ENCODE results near the gene SLC38A11. TPM values are rescaled to one million over a fixed set of nuclear protein-coding genes. Genes with fewer than 3 reads are reported as not detected.

The SLC38A11 gene
- total and polyA plus RNA-seq, 4 donors: 0.63 to 1.4 (median 1.1) TPM; not detected in 1

DNA sequence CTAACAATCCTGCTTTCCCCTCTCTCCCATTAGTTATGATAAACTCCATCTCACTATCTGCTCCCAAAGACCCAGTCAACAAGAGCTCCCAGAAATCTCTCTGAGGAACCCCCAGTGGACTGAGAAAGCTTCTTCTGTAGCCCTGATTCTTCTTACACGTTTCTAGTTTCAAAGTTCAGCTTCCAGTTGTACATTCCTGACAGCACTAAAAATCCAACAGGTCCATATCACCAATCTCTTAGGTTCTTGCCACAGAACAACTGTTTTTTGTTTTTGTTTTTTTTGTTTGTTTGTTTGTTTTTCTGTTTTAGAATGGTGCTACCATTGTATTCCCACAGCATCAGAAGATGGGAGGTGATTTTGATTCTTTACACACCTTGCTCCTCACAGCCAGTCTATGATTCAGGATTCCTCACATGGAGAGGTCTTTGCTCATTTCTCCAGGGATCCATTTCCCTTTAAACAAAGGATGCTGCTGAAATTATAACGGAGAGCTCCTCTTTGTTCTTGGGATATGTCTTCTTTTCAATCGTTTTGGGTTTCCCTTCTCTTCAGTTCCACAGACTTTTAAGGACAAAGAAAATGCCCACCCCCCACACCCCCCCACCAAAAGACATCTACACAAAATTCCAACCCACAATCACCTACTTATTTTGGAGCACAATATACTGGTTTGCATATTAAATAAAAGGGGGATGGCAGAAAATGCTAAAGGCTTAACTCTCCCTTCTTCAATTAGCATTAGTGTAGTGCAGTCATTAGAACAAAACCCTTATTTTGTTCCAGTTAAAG is 57.7 kb downstream of the SLC38A11 start:
- H3K27me3 ChIP-seq (ENCODE audit: control insufficient read depth in 1 of 2, insufficient read depth in 2 of 2, low read length in 1 of 2): no peaks in the 10 kb centered on the region
- intact Hi-C loops (cut with DNase I): no loop called here
- H3K27ac ChIP-seq (ENCODE audit: low read depth in 1 of 2, low read length in 2 of 2): no peak overlapping the region
- H3K4me3 ChIP-seq (ENCODE audit: low read length in 2 of 2): no peak overlapping the region
- no peak for ATAC-seq (ENCODE audit: low FRiP score)
- no peaks in the 10 kb centered on the region for H3K4me1 ChIP-seq (ENCODE audit: control insufficient read depth in 1 of 2, insufficient read depth in 2 of 2, low read length in 2 of 2)
- H3K36me3 ChIP-seq (ENCODE audit: control insufficient read depth in 1 of 2, insufficient read depth in 2 of 2, low read length in 1 of 2): no peaks in the 10 kb centered on the region
- no peaks in the 10 kb centered on the region for H3K9me3 ChIP-seq (ENCODE audit: control insufficient read depth, low read length)
- WGBS, 2 donors: 63 to 81% methylated on average over 3 of the region's 3 CpGs
- no peak for DNase-seq

- Histone ChIP-seq H3K4me3 (ENCODE audit: low read length in 2 of 2) (no peak overlapping the region), H3K4me1 (ENCODE audit: control insufficient read depth in 1 of 2, insufficient read depth in 2 of 2, low read length in 2 of 2) (no peaks in the 10 kb centered on the region), H3K9me3 (ENCODE audit: control insufficient read depth, low read length) (no peaks in the 10 kb centered on the region), H3K27me3 (ENCODE audit: control insufficient read depth in 1 of 2, insufficient read depth in 2 of 2, low read length in 1 of 2) (no peaks in the 10 kb centered on the region), H3K36me3 (ENCODE audit: control insufficient read depth in 1 of 2, insufficient read depth in 2 of 2, low read length in 1 of 2) (no peaks in the 10 kb centered on the region), H3K27ac (ENCODE audit: low read depth in 1 of 2, low read length in 2 of 2) (no peak overlapping the region)
- WGBS, 2 donors: 63 to 88% methylated on average over 3 of the region's 3 CpGs
- DNase-seq (no peak), ATAC-seq (ENCODE audit: low FRiP score) (no peak)
- intact Hi-C loops (cut with DNase I): no loop called here
These were observed 58.5 kb downstream of the SLC38A11 start for GRCh38 chr2:164896634-164897355.

- intact Hi-C loops (cut with DNase I): no loop called here
- WGBS, 2 donors: 85 to 92% methylated on average over 4 of the region's 4 CpGs
- Histone ChIP-seq H3K9me3 (ENCODE audit: control insufficient read depth, low read length) (no peaks in the 10 kb centered on the region), H3K4me3 (ENCODE audit: low read length in 2 of 2) (no peak overlapping the region), H3K27me3 (ENCODE audit: control insufficient read depth in 1 of 2, insufficient read depth in 2 of 2, low read length in 1 of 2) (no peaks in the 10 kb centered on the region), H3K27ac (ENCODE audit: low read depth in 1 of 2, low read length in 2 of 2) (no peak overlapping the region), H3K4me1 (ENCODE audit: control insufficient read depth in 1 of 2, insufficient read depth in 2 of 2, low read length in 2 of 2) (no peaks in the 10 kb centered on the region), H3K36me3 (ENCODE audit: control insufficient read depth in 1 of 2, insufficient read depth in 2 of 2, low read length in 1 of 2) (no peaks in the 10 kb centered on the region)
- DNase-seq: no peak
- no peak for ATAC-seq (ENCODE audit: low FRiP score)
These were observed 59.1 kb downstream of the SLC38A11 start for GRCh38 chr2:164896226-164896625.

DNA sequence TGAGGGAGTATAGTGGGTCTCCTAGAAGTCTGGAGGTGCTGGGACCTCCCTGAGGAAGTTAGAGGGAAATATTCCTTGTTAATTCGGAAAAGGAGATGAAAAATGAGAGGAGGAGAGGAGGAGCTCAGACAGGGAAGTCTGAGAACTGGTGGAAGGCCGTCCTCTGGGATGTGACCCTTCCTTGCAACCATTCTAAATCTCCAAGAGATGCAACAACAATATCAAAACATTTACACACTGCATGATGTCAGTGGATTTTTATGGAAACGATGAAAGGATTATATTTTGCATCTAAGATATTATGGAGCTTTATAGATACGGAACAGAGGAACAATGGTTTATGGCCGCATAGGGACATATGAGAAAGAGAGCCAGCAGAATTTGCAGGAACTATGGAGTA is 63.9 kb downstream of the SLC38A11 start:
- no peaks in the 10 kb centered on the region for H3K9me3 ChIP-seq (ENCODE audit: control insufficient read depth, low read length)
- DNase-seq (no peak), ATAC-seq (ENCODE audit: low FRiP score) (no peak)
- H3K4me1 ChIP-seq (ENCODE audit: control insufficient read depth in 1 of 2, insufficient read depth in 2 of 2, low read length in 2 of 2): no peaks in the 10 kb centered on the region
- no peaks in the 10 kb centered on the region for H3K27me3 ChIP-seq (ENCODE audit: control insufficient read depth in 1 of 2, insufficient read depth in 2 of 2, low read length in 1 of 2)
- intact Hi-C loops (cut with DNase I): no loop called here
- no peak overlapping the region for H3K27ac ChIP-seq (ENCODE audit: low read depth in 1 of 2, low read length in 2 of 2)
- no peaks in the 10 kb centered on the region for H3K36me3 ChIP-seq (ENCODE audit: control insufficient read depth in 1 of 2, insufficient read depth in 2 of 2, low read length in 1 of 2)
- WGBS, 2 donors: 79 to 86% methylated on average over 5 of the region's 5 CpGs
- no peak overlapping the region for H3K4me3 ChIP-seq (ENCODE audit: low read length in 2 of 2)

- Histone ChIP-seq H3K27me3 (ENCODE audit: control insufficient read depth in 1 of 2, insufficient read depth in 2 of 2, low read length in 1 of 2) (no peaks in the 10 kb centered on the region), H3K4me1 (ENCODE audit: control insufficient read depth in 1 of 2, insufficient read depth in 2 of 2, low read length in 2 of 2) (no peaks in the 10 kb centered on the region), H3K27ac (ENCODE audit: low read depth in 1 of 2, low read length in 2 of 2) (no peak overlapping the region), H3K36me3 (ENCODE audit: control insufficient read depth in 1 of 2, insufficient read depth in 2 of 2, low read length in 1 of 2) (no peaks in the 10 kb centered on the region), H3K4me3 (ENCODE audit: low read length in 2 of 2) (no peak overlapping the region), H3K9me3 (ENCODE audit: control insufficient read depth, low read length) (no peaks in the 10 kb centered on the region)
- DNase-seq: no peak
- no peak for ATAC-seq (ENCODE audit: low FRiP score)
- WGBS, 2 donors: 49 to 50% methylated on average over 4 of the region's 4 CpGs
- intact Hi-C loops (cut with DNase I): no loop called here
These were observed 64.8 kb downstream of the SLC38A11 start for GRCh38 chr2:164890544-164890943.

GRCh38 chr2:164888592-164888991 is 66.7 kb downstream of the SLC38A11 start:
- H3K9me3 ChIP-seq (ENCODE audit: control insufficient read depth, low read length): no peaks in the 10 kb centered on the region
- no peaks in the 10 kb centered on the region for H3K4me1 ChIP-seq (ENCODE audit: control insufficient read depth in 1 of 2, insufficient read depth in 2 of 2, low read length in 2 of 2)
- no peak for ATAC-seq (ENCODE audit: low FRiP score)
- no peak overlapping the region for H3K4me3 ChIP-seq (ENCODE audit: low read length in 2 of 2)
- WGBS, 2 donors: 88 to 92% methylated on average over 3 of the region's 3 CpGs
- DNase-seq: no peak
- no peak overlapping the region for H3K27ac ChIP-seq (ENCODE audit: low read depth in 1 of 2, low read length in 2 of 2)
- no peaks in the 10 kb centered on the region for H3K36me3 ChIP-seq (ENCODE audit: control insufficient read depth in 1 of 2, insufficient read depth in 2 of 2, low read length in 1 of 2)
- intact Hi-C loops (cut with DNase I): no loop called here
- H3K27me3 ChIP-seq (ENCODE audit: control insufficient read depth in 1 of 2, insufficient read depth in 2 of 2, low read length in 1 of 2): no peaks in the 10 kb centered on the region

GRCh38 chr2:164887434-164888144 is 67.7 kb downstream of the SLC38A11 start:
- DNase-seq: no peak
- no peaks in the 10 kb centered on the region for H3K27me3 ChIP-seq (ENCODE audit: control insufficient read depth in 1 of 2, insufficient read depth in 2 of 2, low read length in 1 of 2)
- H3K27ac ChIP-seq (ENCODE audit: low read depth in 1 of 2, low read length in 2 of 2): no peak overlapping the region
- intact Hi-C loops (cut with DNase I): no loop called here
- no peak for ATAC-seq (ENCODE audit: low FRiP score)
- 81 to 82% methylated on average over 4 of the region's 4 CpGs for WGBS, 2 donors
- H3K9me3 ChIP-seq (ENCODE audit: control insufficient read depth, low read length): no peaks in the 10 kb centered on the region
- no peaks in the 10 kb centered on the region for H3K36me3 ChIP-seq (ENCODE audit: control insufficient read depth in 1 of 2, insufficient read depth in 2 of 2, low read length in 1 of 2)
- H3K4me3 ChIP-seq (ENCODE audit: low read length in 2 of 2): no peak overlapping the region
- H3K4me1 ChIP-seq (ENCODE audit: control insufficient read depth in 1 of 2, insufficient read depth in 2 of 2, low read length in 2 of 2): no peaks in the 10 kb centered on the region

DNA sequence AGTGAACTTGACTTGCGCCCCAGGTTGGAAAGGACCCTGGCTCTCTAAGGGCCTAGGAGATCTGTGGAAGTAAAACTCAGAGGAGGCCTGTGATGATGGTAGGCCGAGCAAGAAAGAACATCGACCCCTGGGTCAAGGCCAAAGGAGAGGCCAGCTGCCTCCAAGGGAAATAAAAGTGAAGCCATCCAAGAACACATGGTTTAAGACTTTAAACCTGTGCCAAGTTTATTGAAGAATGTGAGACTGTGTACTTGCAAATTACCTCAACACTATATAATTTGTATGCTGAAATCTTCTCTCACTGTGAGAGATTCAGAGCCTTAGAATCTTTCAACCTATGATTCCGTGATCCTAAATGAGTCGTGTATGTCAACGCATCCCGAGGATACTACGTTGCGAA is 73.0 kb downstream of the SLC38A11 start:
- Histone ChIP-seq H3K4me1 (ENCODE audit: control insufficient read depth in 1 of 2, insufficient read depth in 2 of 2, low read length in 2 of 2) (no peaks in the 10 kb centered on the region), H3K9me3 (ENCODE audit: control insufficient read depth, low read length) (no peaks in the 10 kb centered on the region), H3K27ac (ENCODE audit: low read depth in 1 of 2, low read length in 2 of 2) (no peak overlapping the region), H3K27me3 (ENCODE audit: control insufficient read depth in 1 of 2, insufficient read depth in 2 of 2, low read length in 1 of 2) (no peaks in the 10 kb centered on the region), H3K36me3 (ENCODE audit: control insufficient read depth in 1 of 2, insufficient read depth in 2 of 2, low read length in 1 of 2) (no peaks in the 10 kb centered on the region), H3K4me3 (ENCODE audit: low read length in 2 of 2) (no peak overlapping the region)
- WGBS, 2 donors: 63 to 66% methylated on average over 9 of the region's 9 CpGs
- DNase-seq: no peak
- no peak for ATAC-seq (ENCODE audit: low FRiP score)
- intact Hi-C loops (cut with DNase I): no loop called here
